ENCODE measurements around the gene MAFG. TPM values are rescaled to one million over a fixed set of nuclear protein-coding genes. Genes with fewer than 3 reads are reported as not detected.
A peak's percentile ranks its signal among the peaks of the same experiment; 100 is the strongest.

The MAFG gene
- total RNA-seq, 1 experiment from 2014 or later = 22.9 TPM

GRCh38 chr17:81888988-81889595 lies 38.4 kb downstream of the MAFG start:
- peaks cover 45% of the 10 kb centered on the region for H3K4me1 ChIP-seq (ENCODE audit: insufficient read depth, low read length)
- no TSS peak for BruUV-seq (replicated peaks)

GRCh38 chr17:81888105-81888987 lies 39.2 kb downstream of the MAFG start:
- no TSS peak for BruUV-seq (replicated peaks)
- H3K4me3 ChIP-seq (ENCODE audit: low read length) = no peak overlapping the region
- ATAC-seq (no peak), DNase-seq (no peak)
- peaks cover 45% of the 10 kb centered on the region for H3K4me1 ChIP-seq (ENCODE audit: insufficient read depth, low read length)
- H3K79me2 ChIP-seq (ENCODE audit: low read length) = peaks cover 81% of the 10 kb centered on the region
- no peak overlapping the region for H2AFZ ChIP-seq (ENCODE audit: low read length)
- no peaks in the 10 kb centered on the region for H3K27me3 ChIP-seq (ENCODE audit: low read length)
- H3K9ac ChIP-seq (ENCODE audit: low read length) = no peak overlapping the region
- ChIA-PET POLR2A (ENCODE audit: unreplicated experiment) (no interaction called here), CTCF (no interaction called here)
- peaks cover 12% of the 10 kb centered on the region for H3F3A ChIP-seq (ENCODE audit: low read length, unreplicated experiment)
- intact Hi-C loops (cut with micrococcal nuclease) = no loop called here
- peaks cover 34% of the 10 kb centered on the region for H4K20me1 ChIP-seq (ENCODE audit: low read length)
- H3K27ac ChIP-seq (ENCODE audit: low read length) = no peak overlapping the region
- TF ChIP-seq, protein P1, sequence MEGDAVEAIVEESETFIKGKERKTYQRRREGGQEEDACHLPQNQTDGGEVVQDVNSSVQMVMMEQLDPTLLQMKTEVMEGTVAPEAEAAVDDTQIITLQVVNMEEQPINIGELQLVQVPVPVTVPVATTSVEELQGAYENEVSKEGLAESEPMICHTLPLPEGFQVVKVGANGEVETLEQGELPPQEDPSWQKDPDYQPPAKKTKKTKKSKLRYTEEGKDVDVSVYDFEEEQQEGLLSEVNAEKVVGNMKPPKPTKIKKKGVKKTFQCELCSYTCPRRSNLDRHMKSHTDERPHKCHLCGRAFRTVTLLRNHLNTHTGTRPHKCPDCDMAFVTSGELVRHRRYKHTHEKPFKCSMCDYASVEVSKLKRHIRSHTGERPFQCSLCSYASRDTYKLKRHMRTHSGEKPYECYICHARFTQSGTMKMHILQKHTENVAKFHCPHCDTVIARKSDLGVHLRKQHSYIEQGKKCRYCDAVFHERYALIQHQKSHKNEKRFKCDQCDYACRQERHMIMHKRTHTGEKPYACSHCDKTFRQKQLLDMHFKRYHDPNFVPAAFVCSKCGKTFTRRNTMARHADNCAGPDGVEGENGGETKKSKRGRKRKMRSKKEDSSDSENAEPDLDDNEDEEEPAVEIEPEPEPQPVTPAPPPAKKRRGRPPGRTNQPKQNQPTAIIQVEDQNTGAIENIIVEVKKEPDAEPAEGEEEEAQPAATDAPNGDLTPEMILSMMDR (conservative IDR thresholded peaks at IDR 0.05; ENCODE audit: low read depth, low read length) = no peak
- TF ChIP-seq EZH2phosphoT487 (IDR thresholded peaks at IDR 0.05; ENCODE audit: borderline replicate concordance, low read length) (no peak), EZH2 (IDR thresholded peaks at IDR 0.05; ENCODE audit: low read length, unreplicated experiment) (no peak)
- peaks cover 60% of the 10 kb centered on the region for H3K36me3 ChIP-seq (ENCODE audit: low read depth, low read length)
- H3K9me2 ChIP-seq (replicated peaks; ENCODE audit: low read length) = no peaks in the 10 kb centered on the region
- H3K4me2 ChIP-seq (ENCODE audit: low read length) = no peak overlapping the region
- no peaks in the 10 kb centered on the region for H3K9me3 ChIP-seq (ENCODE audit: low read length)

More at GRCh38 chr17:81888988-81889595, 38.4 kb downstream of the MAFG start:
- peaks cover 83% of the 10 kb centered on the region for H3K79me2 ChIP-seq (ENCODE audit: low read length)
- peak overlapping the region; percentile 98; the same call in 1 of the 2 replicates for H3K9ac ChIP-seq (ENCODE audit: low read length)
- no peaks in the 10 kb centered on the region for H3K9me2 ChIP-seq (replicated peaks; ENCODE audit: low read length)
- H3K36me3 ChIP-seq (ENCODE audit: low read depth, low read length) = peaks cover 55% of the 10 kb centered on the region
- ChIA-PET CTCF (no interaction called here), POLR2A (ENCODE audit: unreplicated experiment) (no interaction called here)
- peaks cover 34% of the 10 kb centered on the region for H4K20me1 ChIP-seq (ENCODE audit: low read length)
- H2AFZ ChIP-seq (ENCODE audit: low read length) = no peak overlapping the region
- no peaks in the 10 kb centered on the region for H3K27me3 ChIP-seq (ENCODE audit: low read length)
- H3K4me2 ChIP-seq (ENCODE audit: low read length) = peak overlapping the region; percentile 100; the same call in 1 of the 2 replicates
- H3K27ac ChIP-seq (ENCODE audit: low read length) = no peak overlapping the region; the same call in 1 of the 2 replicates
- intact Hi-C loops (cut with micrococcal nuclease) = no loop called here
- ATAC-seq (no peak), DNase-seq (no peak)
- H3K4me3 ChIP-seq (ENCODE audit: low read length) = peak overlapping the region; percentile 99
- no peaks in the 10 kb centered on the region for H3K9me3 ChIP-seq (ENCODE audit: low read length)
- peaks cover 12% of the 10 kb centered on the region for H3F3A ChIP-seq (ENCODE audit: low read length, unreplicated experiment)
- no peak for TF ChIP-seq EZH2phosphoT487 (IDR thresholded peaks at IDR 0.05; ENCODE audit: borderline replicate concordance, low read length)

- Histone ChIP-seq H3K79me2 (ENCODE audit: low read length) (peaks cover 70% of the 10 kb centered on the region), H3K4me3 (ENCODE audit: low read length) (no peak overlapping the region), H2AFZ (ENCODE audit: low read length) (no peak overlapping the region), H3K4me2 (ENCODE audit: low read length) (peak overlapping the region; percentile 60), H3K36me3 (ENCODE audit: low read depth, low read length) (peaks cover 70% of the 10 kb centered on the region), H3K9ac (ENCODE audit: low read length) (no peak overlapping the region), H3K27me3 (ENCODE audit: low read length) (no peaks in the 10 kb centered on the region), H3K9me2 (replicated peaks; ENCODE audit: low read length) (no peaks in the 10 kb centered on the region), H3K9me3 (ENCODE audit: low read length) (no peaks in the 10 kb centered on the region), H3K27ac (ENCODE audit: low read length) (peak overlapping the region; percentile 72), H3K4me1 (ENCODE audit: insufficient read depth, low read length) (peaks cover 41% of the 10 kb centered on the region), H4K20me1 (ENCODE audit: low read length) (peaks cover 34% of the 10 kb centered on the region), H3F3A (ENCODE audit: low read length, unreplicated experiment) (peaks cover 12% of the 10 kb centered on the region)
- BruUV-seq (replicated peaks) = no TSS peak
- DNase-seq = peak; percentile 93
- POLR2A ChIA-PET (ENCODE audit: unreplicated experiment) = interaction anchor here (0.6 kb wide), 2 partner anchors 12 to 24 kb away, joined by 3 to 4 read pairs; no protein-coding TSS in a partner anchor
- intact Hi-C loops (cut with micrococcal nuclease) = no loop called here
- ATAC-seq = peak; percentile 97
- CTCF ChIA-PET = interaction anchor here (0.6 kb wide), 1 partner anchor 136 kb away, joined by 4 read pairs; the partner anchor contains the start of gene CENPX
- no peak for TF ChIP-seq EZH2phosphoT487 (IDR thresholded peaks at IDR 0.05; ENCODE audit: borderline replicate concordance, low read length)
- TF ChIP-seq, protein P1 (conservative IDR thresholded peaks at IDR 0.05; ENCODE audit: low read depth, low read length) = no peak
- TF ChIP-seq EZH2 (IDR thresholded peaks at IDR 0.05; ENCODE audit: low read length, unreplicated experiment) = no peak
Observed at GRCh38 chr17:81885869-81886548, 41.5 kb downstream of the MAFG start.
